ENCODE measurements around the gene RPL26.

DNA sequence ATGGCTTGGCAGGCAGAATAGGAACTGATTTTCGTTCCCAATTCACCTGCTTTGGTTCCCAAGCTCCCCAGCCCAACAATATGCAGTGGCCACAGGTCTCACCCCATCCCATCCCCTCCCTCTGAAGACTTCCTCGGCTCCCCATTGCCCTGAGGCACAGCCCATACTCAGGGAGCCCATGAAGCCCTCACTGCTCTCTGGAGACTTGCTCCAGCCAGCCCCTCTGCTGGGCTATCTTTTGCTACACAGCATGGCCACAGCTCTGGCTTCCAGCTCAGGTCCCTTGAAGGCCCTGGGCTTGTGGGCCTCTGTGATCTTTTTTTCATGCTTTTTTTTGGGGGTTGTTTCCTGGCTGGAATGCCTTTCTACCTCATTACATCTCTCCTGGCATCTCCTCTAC lies 23.2 kb upstream of the RPL26 start:
- no peak for TF ChIP-seq POLR2A (IDR thresholded peaks at IDR 0.05; ENCODE audit: low read depth, low read length)
- no peak for TF ChIP-seq MYC (IDR thresholded peaks at IDR 0.05; ENCODE audit: low read depth, low read length)
- TF ChIP-seq, protein P1, sequence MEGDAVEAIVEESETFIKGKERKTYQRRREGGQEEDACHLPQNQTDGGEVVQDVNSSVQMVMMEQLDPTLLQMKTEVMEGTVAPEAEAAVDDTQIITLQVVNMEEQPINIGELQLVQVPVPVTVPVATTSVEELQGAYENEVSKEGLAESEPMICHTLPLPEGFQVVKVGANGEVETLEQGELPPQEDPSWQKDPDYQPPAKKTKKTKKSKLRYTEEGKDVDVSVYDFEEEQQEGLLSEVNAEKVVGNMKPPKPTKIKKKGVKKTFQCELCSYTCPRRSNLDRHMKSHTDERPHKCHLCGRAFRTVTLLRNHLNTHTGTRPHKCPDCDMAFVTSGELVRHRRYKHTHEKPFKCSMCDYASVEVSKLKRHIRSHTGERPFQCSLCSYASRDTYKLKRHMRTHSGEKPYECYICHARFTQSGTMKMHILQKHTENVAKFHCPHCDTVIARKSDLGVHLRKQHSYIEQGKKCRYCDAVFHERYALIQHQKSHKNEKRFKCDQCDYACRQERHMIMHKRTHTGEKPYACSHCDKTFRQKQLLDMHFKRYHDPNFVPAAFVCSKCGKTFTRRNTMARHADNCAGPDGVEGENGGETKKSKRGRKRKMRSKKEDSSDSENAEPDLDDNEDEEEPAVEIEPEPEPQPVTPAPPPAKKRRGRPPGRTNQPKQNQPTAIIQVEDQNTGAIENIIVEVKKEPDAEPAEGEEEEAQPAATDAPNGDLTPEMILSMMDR (IDR thresholded peaks at IDR 0.05; ENCODE audit: extremely low read depth in 1 of 2, insufficient read depth in 1 of 2, low read depth in 1 of 2, low read length in 2 of 2), result no peak
- no peak for TF ChIP-seq EZH2 (IDR thresholded peaks at IDR 0.05; ENCODE audit: borderline replicate concordance, low read depth, low read length, severe bottlenecking)
- TF ChIP-seq FOS (IDR thresholded peaks at IDR 0.05; ENCODE audit: borderline replicate concordance, insufficient read depth, low read length), result no peak
- TF ChIP-seq POLR2AphosphoS5 (IDR thresholded peaks at IDR 0.05; ENCODE audit: insufficient read depth, low read depth, low read length), result no peak

All from endothelial cell of umbilical vein (primary cell).